Gastrocnemius medialis (tissue), 4 donors: ENCODE measurements around the gene NRK.
"Not testable (repeated sequence)": the region's sequence is repeated elsewhere in the genome, so short reads cannot be mapped to it uniquely, and the experiment has no call there.

Source experiments
- POLR2A ChIP-seq, 2 donors: fragments of 450-650 bp; IDR thresholded peaks; one replicate each; pipeline ENCODE4 v1.6.1; 2017; ENCODE audit warnings: antibody characterized with exemption in 2 of 2, mild to moderate bottlenecking in 2 of 2, moderate library complexity in 2 of 2
- TF ChIP-seq, protein P1 (sequence below), 5 experiments: fragments of 450-650 bp in 3 of 5; fragments of 200-600 bp in 2 of 5; sonication (generic) in 2 of 5; IDR thresholded peaks in 4 of 5; conservative IDR thresholded peaks in 1 of 5; 1 replicate in 4 of 5; 2 replicates in 1 of 5; pipeline ENCODE4 v1.5.1; 2016 to 2019; ENCODE audit warnings: antibody characterized with exemption in 5 of 5, mild to moderate bottlenecking in 3 of 5, moderate library complexity in 3 of 5

DNA sequence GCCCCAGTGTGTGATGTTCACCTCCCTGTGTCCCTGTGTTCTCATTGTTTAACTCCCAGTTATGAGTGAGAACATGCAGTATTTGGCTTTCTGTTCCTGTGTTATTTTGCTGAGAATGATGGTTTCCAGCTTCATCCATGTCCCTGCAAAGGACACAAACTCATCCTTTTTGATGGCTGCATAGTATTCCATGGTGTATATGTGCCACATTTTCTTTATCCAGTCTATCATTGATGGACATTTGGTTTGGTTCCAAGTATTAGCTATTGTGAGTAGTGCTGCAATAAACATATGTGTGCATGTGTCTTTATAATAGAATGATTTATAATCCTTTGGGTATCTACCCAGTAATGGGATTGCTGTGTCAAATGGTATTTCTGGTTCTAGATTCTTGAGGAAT, 16.7 kb upstream of the NRK start:
- TF ChIP-seq, protein P1, sequence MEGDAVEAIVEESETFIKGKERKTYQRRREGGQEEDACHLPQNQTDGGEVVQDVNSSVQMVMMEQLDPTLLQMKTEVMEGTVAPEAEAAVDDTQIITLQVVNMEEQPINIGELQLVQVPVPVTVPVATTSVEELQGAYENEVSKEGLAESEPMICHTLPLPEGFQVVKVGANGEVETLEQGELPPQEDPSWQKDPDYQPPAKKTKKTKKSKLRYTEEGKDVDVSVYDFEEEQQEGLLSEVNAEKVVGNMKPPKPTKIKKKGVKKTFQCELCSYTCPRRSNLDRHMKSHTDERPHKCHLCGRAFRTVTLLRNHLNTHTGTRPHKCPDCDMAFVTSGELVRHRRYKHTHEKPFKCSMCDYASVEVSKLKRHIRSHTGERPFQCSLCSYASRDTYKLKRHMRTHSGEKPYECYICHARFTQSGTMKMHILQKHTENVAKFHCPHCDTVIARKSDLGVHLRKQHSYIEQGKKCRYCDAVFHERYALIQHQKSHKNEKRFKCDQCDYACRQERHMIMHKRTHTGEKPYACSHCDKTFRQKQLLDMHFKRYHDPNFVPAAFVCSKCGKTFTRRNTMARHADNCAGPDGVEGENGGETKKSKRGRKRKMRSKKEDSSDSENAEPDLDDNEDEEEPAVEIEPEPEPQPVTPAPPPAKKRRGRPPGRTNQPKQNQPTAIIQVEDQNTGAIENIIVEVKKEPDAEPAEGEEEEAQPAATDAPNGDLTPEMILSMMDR (IDR thresholded peaks at IDR 0.05 in 4 of 5, conservative IDR thresholded peaks at IDR 0.05 in 1 of 5) = not testable (repeated sequence)
- not testable (repeated sequence) for TF ChIP-seq POLR2A (IDR thresholded peaks at IDR 0.05)
